ENCODE data around the gene PAOX.

GRCh38 chr10:133355991-133356390, 23.1 kb upstream of the PAOX start:
- TF ChIP-seq, protein P1, sequence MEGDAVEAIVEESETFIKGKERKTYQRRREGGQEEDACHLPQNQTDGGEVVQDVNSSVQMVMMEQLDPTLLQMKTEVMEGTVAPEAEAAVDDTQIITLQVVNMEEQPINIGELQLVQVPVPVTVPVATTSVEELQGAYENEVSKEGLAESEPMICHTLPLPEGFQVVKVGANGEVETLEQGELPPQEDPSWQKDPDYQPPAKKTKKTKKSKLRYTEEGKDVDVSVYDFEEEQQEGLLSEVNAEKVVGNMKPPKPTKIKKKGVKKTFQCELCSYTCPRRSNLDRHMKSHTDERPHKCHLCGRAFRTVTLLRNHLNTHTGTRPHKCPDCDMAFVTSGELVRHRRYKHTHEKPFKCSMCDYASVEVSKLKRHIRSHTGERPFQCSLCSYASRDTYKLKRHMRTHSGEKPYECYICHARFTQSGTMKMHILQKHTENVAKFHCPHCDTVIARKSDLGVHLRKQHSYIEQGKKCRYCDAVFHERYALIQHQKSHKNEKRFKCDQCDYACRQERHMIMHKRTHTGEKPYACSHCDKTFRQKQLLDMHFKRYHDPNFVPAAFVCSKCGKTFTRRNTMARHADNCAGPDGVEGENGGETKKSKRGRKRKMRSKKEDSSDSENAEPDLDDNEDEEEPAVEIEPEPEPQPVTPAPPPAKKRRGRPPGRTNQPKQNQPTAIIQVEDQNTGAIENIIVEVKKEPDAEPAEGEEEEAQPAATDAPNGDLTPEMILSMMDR (IDR thresholded peaks at IDR 0.05), result no peak
- TF ChIP-seq POLR2A (IDR thresholded peaks at IDR 0.05), result no peak
